ENCODE measurements around the gene TLR4. TPM values are rescaled to one million over a fixed set of nuclear protein-coding genes. Genes with fewer than 3 reads are reported as not detected.

Gene TLR4
- total RNA-seq, 1 donor from 2014 or later = 70.1 TPM

DNA sequence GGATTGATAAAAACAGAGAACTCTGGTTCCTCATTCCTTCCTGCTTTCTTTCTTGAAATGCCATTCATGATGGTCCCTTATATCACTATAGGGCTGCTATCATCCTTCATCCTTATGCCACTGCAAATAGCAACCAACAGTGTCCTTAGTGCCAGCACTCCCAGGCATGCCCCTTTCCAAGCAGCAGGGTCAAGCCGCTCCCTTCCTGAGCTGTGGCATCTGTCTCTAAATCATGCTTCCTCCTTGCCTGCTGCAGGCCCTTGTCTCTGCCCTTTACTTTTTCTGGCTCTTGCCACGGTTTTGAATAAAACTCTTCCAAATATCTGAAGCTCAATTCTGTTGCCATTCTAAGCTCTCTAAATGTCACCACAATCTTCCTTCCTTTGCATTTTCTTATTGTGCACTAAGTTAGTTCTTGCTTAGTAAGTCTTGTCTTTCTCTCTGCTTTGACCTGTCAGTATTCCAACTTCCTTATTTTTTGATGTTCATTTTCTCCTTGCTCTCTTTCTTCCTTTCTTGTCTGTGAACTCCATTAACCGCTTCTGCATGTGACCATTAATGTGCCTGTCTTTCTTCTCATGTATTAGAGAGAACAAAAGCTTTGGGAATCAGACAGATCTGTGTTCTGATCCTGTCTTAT is 19.9 kb downstream of the TLR4 start:
- H3K27ac ChIP-seq = peak overlapping the region; percentile 49
- no peaks in the 10 kb centered on the region for H3K36me3 ChIP-seq
- H3K9me3 ChIP-seq = no peaks in the 10 kb centered on the region
- TF ChIP-seq, protein P1, sequence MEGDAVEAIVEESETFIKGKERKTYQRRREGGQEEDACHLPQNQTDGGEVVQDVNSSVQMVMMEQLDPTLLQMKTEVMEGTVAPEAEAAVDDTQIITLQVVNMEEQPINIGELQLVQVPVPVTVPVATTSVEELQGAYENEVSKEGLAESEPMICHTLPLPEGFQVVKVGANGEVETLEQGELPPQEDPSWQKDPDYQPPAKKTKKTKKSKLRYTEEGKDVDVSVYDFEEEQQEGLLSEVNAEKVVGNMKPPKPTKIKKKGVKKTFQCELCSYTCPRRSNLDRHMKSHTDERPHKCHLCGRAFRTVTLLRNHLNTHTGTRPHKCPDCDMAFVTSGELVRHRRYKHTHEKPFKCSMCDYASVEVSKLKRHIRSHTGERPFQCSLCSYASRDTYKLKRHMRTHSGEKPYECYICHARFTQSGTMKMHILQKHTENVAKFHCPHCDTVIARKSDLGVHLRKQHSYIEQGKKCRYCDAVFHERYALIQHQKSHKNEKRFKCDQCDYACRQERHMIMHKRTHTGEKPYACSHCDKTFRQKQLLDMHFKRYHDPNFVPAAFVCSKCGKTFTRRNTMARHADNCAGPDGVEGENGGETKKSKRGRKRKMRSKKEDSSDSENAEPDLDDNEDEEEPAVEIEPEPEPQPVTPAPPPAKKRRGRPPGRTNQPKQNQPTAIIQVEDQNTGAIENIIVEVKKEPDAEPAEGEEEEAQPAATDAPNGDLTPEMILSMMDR (IDR thresholded peaks at IDR 0.05) = no peak
- H3K27me3 ChIP-seq (ENCODE audit: low read depth) = no peaks in the 10 kb centered on the region
- H3K4me1 ChIP-seq = peaks cover 55% of the 10 kb centered on the region
- peak; percentile 40 for DNase-seq
- intact Hi-C loops (cut with DNase I) = no loop called here
- H3K4me3 ChIP-seq = no peak overlapping the region
- peak in 1 of 2 donors; percentile 35 for ATAC-seq

DNA sequence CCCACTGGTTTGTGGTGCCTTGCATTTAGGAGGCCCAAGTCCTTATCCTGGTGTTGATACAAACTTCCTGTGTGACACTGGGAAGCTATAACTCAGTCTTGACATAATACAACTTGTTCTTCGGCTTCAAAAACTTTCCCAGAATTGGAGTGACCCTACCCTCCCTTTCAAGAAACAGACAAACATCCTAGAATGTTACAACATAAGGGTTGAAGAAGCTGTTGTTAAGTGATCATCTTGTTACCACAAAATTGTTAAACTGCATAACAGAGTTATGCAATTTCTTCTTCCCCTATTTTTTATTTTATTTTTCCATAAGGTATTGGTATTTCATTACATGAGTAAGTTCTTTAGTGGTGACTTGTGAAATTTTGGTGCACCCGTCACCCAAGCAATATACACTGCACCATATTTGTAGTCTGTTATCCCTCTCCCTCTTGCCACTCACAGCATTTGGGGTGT is 21.3 kb downstream of the TLR4 start:
- H3K4me1 ChIP-seq = peaks cover 47% of the 10 kb centered on the region
- no peaks in the 10 kb centered on the region for H3K27me3 ChIP-seq (ENCODE audit: low read depth)
- TF ChIP-seq, protein P1 (IDR thresholded peaks at IDR 0.05) = no peak
- no peaks in the 10 kb centered on the region for H3K36me3 ChIP-seq
- H3K27ac ChIP-seq = peak overlapping the region; percentile 67
- H3K9me3 ChIP-seq = no peaks in the 10 kb centered on the region
- H3K4me3 ChIP-seq = no peak overlapping the region
- intact Hi-C loops (cut with DNase I) = no loop called here
- ATAC-seq (peak; percentile 75 to 79), DNase-seq (no peak)

DNA sequence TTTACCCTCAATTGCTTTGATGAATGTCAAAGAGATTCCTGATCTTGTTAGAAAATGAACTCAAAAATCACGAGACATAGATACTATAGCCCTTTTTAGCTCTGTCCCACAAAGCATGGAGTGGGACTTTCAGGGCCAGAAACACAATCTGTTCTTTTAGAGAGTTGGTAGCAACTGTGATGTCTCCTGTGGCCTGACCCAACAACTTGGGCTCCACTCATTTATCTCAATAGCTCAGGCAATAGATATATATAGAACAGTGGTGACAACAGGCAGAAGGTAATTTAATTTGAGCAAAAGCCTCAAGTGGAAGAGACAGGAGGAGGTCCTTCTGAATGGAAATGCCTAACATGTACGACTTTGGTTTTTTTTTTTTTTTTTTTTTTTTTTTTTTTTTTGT is 25.2 kb downstream of the TLR4 start:
- H3K27ac ChIP-seq = no peak overlapping the region
- no peaks in the 10 kb centered on the region for H3K36me3 ChIP-seq
- H3K27me3 ChIP-seq (ENCODE audit: low read depth) = no peaks in the 10 kb centered on the region
- H3K4me3 ChIP-seq = no peak overlapping the region
- DNase-seq (no peak), ATAC-seq (no peak)
- H3K9me3 ChIP-seq = no peaks in the 10 kb centered on the region
- intact Hi-C loops (cut with DNase I) = no loop called here
- peaks cover 18% of the 10 kb centered on the region for H3K4me1 ChIP-seq
- TF ChIP-seq, protein P1 (IDR thresholded peaks at IDR 0.05) = no peak

DNA sequence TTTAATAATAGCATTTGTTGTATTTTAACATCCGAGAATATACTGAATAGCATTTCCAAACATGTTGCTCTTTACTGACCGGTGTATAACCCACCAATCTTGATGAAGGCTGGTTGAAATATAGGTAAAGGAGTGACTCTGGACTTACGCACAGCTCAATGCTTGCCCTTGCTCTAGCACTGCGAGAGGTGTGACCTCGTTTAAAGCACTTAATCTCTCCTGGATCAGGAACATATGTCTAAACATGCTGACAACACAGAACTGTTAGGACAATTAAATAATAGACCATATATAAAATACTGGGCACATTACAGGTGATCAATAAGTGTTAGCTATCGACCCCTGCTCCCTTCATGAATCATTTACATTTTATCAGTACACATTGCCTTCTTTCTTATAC is 28.3 kb downstream of the TLR4 start:
- ATAC-seq = no peak
- Histone ChIP-seq H3K4me1 (no peaks in the 10 kb centered on the region), H3K27me3 (ENCODE audit: low read depth) (no peaks in the 10 kb centered on the region), H3K4me3 (no peak overlapping the region), H3K36me3 (no peaks in the 10 kb centered on the region), H3K9me3 (no peaks in the 10 kb centered on the region), H3K27ac (no peak overlapping the region)
- intact Hi-C loops (cut with DNase I) = no loop called here
- DNase-seq = no peak
- TF ChIP-seq, protein P1 (IDR thresholded peaks at IDR 0.05) = no peak

DNA sequence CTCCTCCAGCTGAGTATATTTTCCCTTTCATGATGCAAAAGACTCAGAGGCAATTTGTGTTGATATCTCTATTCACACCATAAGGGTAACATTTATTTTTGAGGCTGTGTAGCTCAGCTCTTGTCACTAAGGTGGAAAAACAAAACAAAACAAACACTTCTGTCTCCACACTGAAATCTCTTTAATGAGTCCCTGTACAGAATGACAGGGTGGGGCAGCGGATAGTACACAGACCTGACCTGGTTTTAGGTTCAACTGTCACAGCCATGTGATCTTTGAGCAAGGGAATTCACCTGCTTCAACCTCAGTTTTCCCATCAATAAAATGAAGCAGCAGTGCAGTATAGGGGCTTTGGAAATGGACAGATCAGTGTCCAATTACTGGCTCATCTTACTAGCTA is 29.3 kb downstream of the TLR4 start:
- no peaks in the 10 kb centered on the region for H3K9me3 ChIP-seq

More for the DNA sequence above, 29.3 kb downstream of the TLR4 start:
- Histone ChIP-seq H3K36me3 (no peaks in the 10 kb centered on the region), H3K27me3 (ENCODE audit: low read depth) (no peaks in the 10 kb centered on the region), H3K4me1 (no peaks in the 10 kb centered on the region), H3K4me3 (no peak overlapping the region), H3K27ac (no peak overlapping the region)
- DNase-seq (no peak), ATAC-seq (no peak)
- TF ChIP-seq, protein P1 (IDR thresholded peaks at IDR 0.05) = no peak
- intact Hi-C loops (cut with DNase I) = no loop called here
